Activated CD4-positive, alpha-beta T cell treated with anti-CD3 and anti-CD28 coated beads, Interleukin-2, amount 50 U/mL, for 16 hours (primary cell): ENCODE results near the gene LOXL3.
"Not testable (repeated sequence)": the region's sequence is repeated elsewhere in the genome, so short reads cannot be mapped to it uniquely, and the experiment has no call there.

Source experiments
- DNase-seq: peaks from one replicate; pipeline ENCODE4 v3.0.0-alpha.2; 2020

The LOXL3 gene

GRCh38 chr2:74483675-74484164 is 70.0 kb downstream of the LOXL3 start:
- not testable (repeated sequence) for DNase-seq

- DNase-seq, result peak; percentile 95
Observed at GRCh38 chr2:74482801-74483674, 70.7 kb downstream of the LOXL3 start, which contains the start of the genes CCDC142 and TTC31. CCDC142 (minus strand) TSS chr2:74482998; CDS start chr2:74482837, 161 bp downstream. TTC31 (plus strand) TSS chr2:74483081; CDS start chr2:74483096, 15 bp downstream.
